K562 (cell line): ENCODE data around the gene FBXL13. TPM values are rescaled to one million over a fixed set of nuclear protein-coding genes. Genes with fewer than 3 reads are reported as not detected.
A peak's percentile ranks its signal among the peaks of the same experiment; 100 is the strongest.

Experiments used
- ATF1 ChIP-seq, 2 experiments: fragments of 450-650 bp in 1 of 2; IDR thresholded peaks; 2 replicates each; pipeline ENCODE4 v1.6.1; 2016; ENCODE audit warnings: missing compliant biosample characterization in 1 of 2, missing genetic modification characterization in 1 of 2
- BMI1 ChIP-seq: fragments of 150-350 bp; IDR thresholded peaks from 2 replicates; pipeline ENCODE4 v1.6.1; 2014; ENCODE audit warnings: low read length
- EP300 ChIP-seq: IDR thresholded peaks from 2 replicates; pipeline ENCODE4 v1.6.1; 2012; ENCODE audit warnings: low read length, improper control_type of control experiment
- KAT7 ChIP-seq: sonication (generic); formaldehyde crosslinking; IDR thresholded peaks from 2 replicates; pipeline ENCODE4 v1.8.0; 2022; ENCODE audit warnings: missing genetic modification reagents, mild to moderate bottlenecking, borderline replicate concordance
- MYBL2 ChIP-seq, 2 experiments: fragments of 450-650 bp in 1 of 2; sonication (generic) in 1 of 2; formaldehyde crosslinking in 1 of 2; IDR thresholded peaks; 2 replicates each; pipeline versions ENCODE4 v1.6.1 to v1.8.1; 2017 to 2022; ENCODE audit warnings: borderline replicate concordance in 1 of 2, inconsistent platforms in 1 of 2, low read depth in 1 of 2, mild to moderate bottlenecking in 1 of 2, missing genetic modification reagents in 1 of 2, moderate library complexity in 1 of 2
- NFRKB ChIP-seq: fragments of 450-650 bp; IDR thresholded peaks from 2 replicates; pipeline ENCODE4 v1.6.1; 2016; ENCODE audit warnings: low read depth
- NR2C2 ChIP-seq, 2 experiments: fragments of 200-800 bp in 1 of 2; sonication (Bioruptor generic) in 1 of 2; sonication (generic) in 1 of 2; formaldehyde crosslinking in 1 of 2; IDR thresholded peaks; 2 replicates each; pipeline versions ENCODE4 v1.6.1 to v1.8.0; 2016 to 2022; ENCODE audit warnings: mild to moderate bottlenecking in 1 of 2, missing compliant biosample characterization in 1 of 2, missing genetic modification characterization in 1 of 2, missing genetic modification reagents in 1 of 2
- NUFIP1 ChIP-seq: fragments of 450-650 bp; IDR thresholded peaks from 2 replicates; pipeline ENCODE4 v1.6.1; 2018; ENCODE audit not compliant: partially characterized antibody
- POLR2B ChIP-seq: fragments of 450-650 bp; IDR thresholded peaks from 2 replicates; pipeline ENCODE4 v1.6.1; 2018; ENCODE audit warnings: low read depth; ENCODE audit not compliant: partially characterized antibody
- SMAD1 ChIP-seq: fragments of 150-350 bp; IDR thresholded peaks from 2 replicates; pipeline ENCODE4 v1.6.1; 2014; ENCODE audit warnings: low read length, low read depth; ENCODE audit not compliant: partially characterized antibody
- XRCC3 ChIP-seq: fragments of 450-650 bp; IDR thresholded peaks from 2 replicates; pipeline ENCODE4 v1.6.1; 2017; ENCODE audit warnings: mild to moderate bottlenecking, moderate library complexity
- ZNF408 ChIP-seq: fragments of 250-450 bp; sonication (Bioruptor Pico); IDR thresholded peaks from 2 replicates; pipeline ENCODE4 v1.4.0; 2020; ENCODE audit warnings: low read depth, mild to moderate bottlenecking, moderate library complexity
- ZNF436 ChIP-seq: fragments of 250-450, 450-650 bp; sonication (Bioruptor Pico); formaldehyde crosslinking; IDR thresholded peaks from 2 replicates; pipeline ENCODE4 v1.7.0; 2020; ENCODE audit warnings: mild to moderate bottlenecking
- ZNF551 ChIP-seq: fragments of 250-450 bp; sonication (Bioruptor Pico); IDR thresholded peaks from 2 replicates; pipeline ENCODE4 v1.5.0; 2021; ENCODE audit warnings: mild to moderate bottlenecking, moderate library complexity
- polyA plus RNA-seq, 8 experiments: library from polyadenylated mRNA; depleted of rRNA in 4 of 8; stranded (reverse) in 5 of 8; unstranded in 3 of 8; fragments of >200 nt; fragmentation: Nextera tagmentation in 2 of 8; fragmentation: Illumina TruSeq in 1 of 8; extraction: Ambion mirVana in 2 of 8; extraction: Trizol in 1 of 8; gene quantifications; 2 replicates each; pipeline versions ENCODE4 v1.2.1 to v1.2.3, GENCODE V29; 2011 to 2014; ENCODE audit warnings: inconsistent platforms in 1 of 8, missing spikeins in 1 of 8
- total RNA-seq, 7 experiments: library from RNA; depleted of rRNA in 6 of 7; stranded (reverse); fragments of >200 nt in 6 of 7; fragmentation: Illumina TruSeq in 2 of 7; extraction: Trizol in 2 of 7; gene quantifications; 2 replicates each; pipeline versions ENCODE4 v1.2.1 to v1.2.3, GENCODE V29; 2011 to 2021; ENCODE audit warnings: low replicate concordance in 1 of 7
- TF ChIP-seq, protein P1 (sequence below): fragments of 200-800 bp; sonication (Bioruptor generic); IDR thresholded peaks from 2 replicates; pipeline ENCODE4 v1.6.1; 2016; ENCODE audit warnings: missing genetic modification characterization, missing compliant biosample characterization
- TF ChIP-seq, protein P2 (sequence below), 2 experiments: fragments of 450-650 bp; conservative IDR thresholded peaks; 2 replicates each; pipeline ENCODE4 v1.6.1; 2017; ENCODE audit warnings: mild to moderate bottlenecking in 2 of 2, moderate library complexity in 2 of 2
- TF ChIP-seq, protein P3 (sequence below): fragments of 450-650 bp; formaldehyde crosslinking; IDR thresholded peaks from 2 replicates; pipeline ENCODE4 v1.4.0; 2020; ENCODE audit warnings: mild to moderate bottlenecking, moderate library complexity

Gene FBXL13
- total and polyA plus RNA-seq, 9 of the 15 experiments (the other 6 are each of a cell fraction or from before 2014, with no cell fraction given): 16.3 to 55.0 (median 25.4) TPM

DNA sequence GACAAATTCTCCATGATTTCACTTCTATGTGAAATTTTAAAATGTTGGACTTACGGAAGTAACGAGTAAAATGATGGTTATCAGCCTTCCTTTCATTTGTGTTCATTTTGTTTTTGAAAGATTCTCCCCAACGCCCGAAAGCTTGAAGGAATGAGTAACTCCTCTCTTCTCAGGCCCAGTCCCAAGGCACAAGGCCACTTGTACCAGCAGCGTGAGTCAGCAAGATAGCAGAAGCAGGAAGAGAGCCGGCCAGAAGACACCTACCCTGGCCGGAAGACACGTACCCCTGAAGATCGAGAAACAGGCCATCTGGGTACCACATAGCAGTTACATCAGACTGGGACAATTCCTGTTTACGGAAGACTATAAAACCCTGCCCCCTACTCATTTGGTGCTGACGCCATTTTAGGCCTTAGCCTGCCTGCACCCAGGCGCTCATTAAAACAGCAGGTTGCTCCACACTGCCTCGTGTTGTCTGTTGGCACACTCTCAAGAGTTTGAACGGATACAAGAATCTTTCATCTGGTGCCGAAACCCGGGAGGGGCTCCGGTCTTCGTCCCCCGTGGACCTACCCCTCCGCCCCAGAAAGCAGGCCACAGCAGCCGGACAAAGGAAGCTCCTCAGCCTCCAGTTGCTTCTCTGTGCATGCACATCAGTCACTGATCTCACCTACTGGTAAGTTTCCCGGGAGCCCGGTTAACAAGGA lies 101.3 kb downstream of the FBXL13 start (continued):
- peak; percentile 92 for TF ChIP-seq MYBL2 (IDR thresholded peaks at IDR 0.05; ENCODE audit: low read depth)
- no peak for TF ChIP-seq MYBL2 (CRISPR knock-in tag; IDR thresholded peaks at IDR 0.05; ENCODE audit: borderline replicate concordance)
- TF ChIP-seq KAT7 (CRISPR knock-in tag): peak; percentile 49; the same call in 1 of the 2 replicates
- no peak for TF ChIP-seq BMI1
- TF ChIP-seq NFRKB: peak; percentile 97
- TF ChIP-seq, protein P1, sequence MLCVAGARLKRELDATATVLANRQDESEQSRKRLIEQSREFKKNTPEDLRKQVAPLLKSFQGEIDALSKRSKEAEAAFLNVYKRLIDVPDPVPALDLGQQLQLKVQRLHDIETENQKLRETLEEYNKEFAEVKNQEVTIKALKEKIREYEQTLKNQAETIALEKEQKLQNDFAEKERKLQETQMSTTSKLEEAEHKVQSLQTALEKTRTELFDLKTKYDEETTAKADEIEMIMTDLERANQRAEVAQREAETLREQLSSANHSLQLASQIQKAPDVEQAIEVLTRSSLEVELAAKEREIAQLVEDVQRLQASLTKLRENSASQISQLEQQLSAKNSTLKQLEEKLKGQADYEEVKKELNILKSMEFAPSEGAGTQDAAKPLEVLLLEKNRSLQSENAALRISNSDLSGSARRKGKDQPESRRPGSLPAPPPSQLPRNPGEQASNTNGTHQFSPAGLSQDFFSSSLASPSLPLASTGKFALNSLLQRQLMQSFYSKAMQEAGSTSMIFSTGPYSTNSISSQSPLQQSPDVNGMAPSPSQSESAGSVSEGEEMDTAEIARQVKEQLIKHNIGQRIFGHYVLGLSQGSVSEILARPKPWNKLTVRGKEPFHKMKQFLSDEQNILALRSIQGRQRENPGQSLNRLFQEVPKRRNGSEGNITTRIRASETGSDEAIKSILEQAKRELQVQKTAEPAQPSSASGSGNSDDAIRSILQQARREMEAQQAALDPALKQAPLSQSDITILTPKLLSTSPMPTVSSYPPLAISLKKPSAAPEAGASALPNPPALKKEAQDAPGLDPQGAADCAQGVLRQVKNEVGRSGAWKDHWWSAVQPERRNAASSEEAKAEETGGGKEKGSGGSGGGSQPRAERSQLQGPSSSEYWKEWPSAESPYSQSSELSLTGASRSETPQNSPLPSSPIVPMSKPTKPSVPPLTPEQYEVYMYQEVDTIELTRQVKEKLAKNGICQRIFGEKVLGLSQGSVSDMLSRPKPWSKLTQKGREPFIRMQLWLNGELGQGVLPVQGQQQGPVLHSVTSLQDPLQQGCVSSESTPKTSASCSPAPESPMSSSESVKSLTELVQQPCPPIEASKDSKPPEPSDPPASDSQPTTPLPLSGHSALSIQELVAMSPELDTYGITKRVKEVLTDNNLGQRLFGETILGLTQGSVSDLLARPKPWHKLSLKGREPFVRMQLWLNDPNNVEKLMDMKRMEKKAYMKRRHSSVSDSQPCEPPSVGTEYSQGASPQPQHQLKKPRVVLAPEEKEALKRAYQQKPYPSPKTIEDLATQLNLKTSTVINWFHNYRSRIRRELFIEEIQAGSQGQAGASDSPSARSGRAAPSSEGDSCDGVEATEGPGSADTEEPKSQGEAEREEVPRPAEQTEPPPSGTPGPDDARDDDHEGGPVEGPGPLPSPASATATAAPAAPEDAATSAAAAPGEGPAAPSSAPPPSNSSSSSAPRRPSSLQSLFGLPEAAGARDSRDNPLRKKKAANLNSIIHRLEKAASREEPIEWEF: 0 out of 2 replicates have a peak, but pooled peaks have one; percentile 64
- TF ChIP-seq XRCC3: no peak
- TF ChIP-seq SMAD1: peak; percentile 89
- peak; percentile 30 for TF ChIP-seq NUFIP1
- TF ChIP-seq ZNF436 (CRISPR knock-in tag): peak; percentile 45; the same call in 1 of the 2 replicates
- no peak for TF ChIP-seq ATF1 (CRISPR knock-in tag; IDR thresholded peaks at IDR 0.05)
- TF ChIP-seq ATF1 (tag; IDR thresholded peaks at IDR 0.05): peak; percentile 88
- TF ChIP-seq, protein P2, sequence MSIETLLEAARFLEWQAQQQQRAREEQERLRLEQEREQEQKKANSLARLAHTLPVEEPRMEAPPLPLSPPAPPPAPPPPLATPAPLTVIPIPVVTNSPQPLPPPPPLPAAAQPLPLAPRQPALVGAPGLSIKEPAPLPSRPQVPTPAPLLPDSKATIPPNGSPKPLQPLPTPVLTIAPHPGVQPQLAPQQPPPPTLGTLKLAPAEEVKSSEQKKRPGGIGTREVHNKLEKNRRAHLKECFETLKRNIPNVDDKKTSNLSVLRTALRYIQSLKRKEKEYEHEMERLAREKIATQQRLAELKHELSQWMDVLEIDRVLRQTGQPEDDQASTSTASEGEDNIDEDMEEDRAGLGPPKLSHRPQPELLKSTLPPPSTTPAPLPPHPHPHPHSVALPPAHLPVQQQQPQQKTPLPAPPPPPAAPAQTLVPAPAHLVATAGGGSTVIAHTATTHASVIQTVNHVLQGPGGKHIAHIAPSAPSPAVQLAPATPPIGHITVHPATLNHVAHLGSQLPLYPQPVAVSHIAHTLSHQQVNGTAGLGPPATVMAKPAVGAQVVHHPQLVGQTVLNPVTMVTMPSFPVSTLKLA (conservative IDR thresholded peaks at IDR 0.05): peak; percentile 68 to 83
- TF ChIP-seq ZNF408: no peak
- no peak for TF ChIP-seq ZNF551 (CRISPR knock-in tag)
- peak; percentile 59; the same call in 1 of the 2 replicates for TF ChIP-seq NR2C2 (CRISPR knock-in tag; IDR thresholded peaks at IDR 0.05)
- peak; percentile 52; the same call in 1 of the 2 replicates for TF ChIP-seq NR2C2 (tag; IDR thresholded peaks at IDR 0.05)
- TF ChIP-seq, protein P3, sequence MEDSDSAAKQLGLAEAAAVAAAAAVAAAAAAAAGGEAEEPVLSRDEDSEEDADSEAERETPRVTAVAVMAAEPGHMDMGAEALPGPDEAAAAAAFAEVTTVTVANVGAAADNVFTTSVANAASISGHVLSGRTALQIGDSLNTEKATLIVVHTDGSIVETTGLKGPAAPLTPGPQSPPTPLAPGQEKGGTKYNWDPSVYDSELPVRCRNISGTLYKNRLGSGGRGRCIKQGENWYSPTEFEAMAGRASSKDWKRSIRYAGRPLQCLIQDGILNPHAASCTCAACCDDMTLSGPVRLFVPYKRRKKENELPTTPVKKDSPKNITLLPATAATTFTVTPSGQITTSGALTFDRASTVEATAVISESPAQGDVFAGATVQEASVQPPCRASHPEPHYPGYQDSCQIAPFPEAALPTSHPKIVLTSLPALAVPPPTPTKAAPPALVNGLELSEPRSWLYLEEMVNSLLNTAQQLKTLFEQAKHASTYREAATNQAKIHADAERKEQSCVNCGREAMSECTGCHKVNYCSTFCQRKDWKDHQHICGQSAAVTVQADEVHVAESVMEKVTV: peak; percentile 35; the same call in 1 of the 2 replicates
- peak; percentile 92 for TF ChIP-seq POLR2B
- peak; percentile 82 for TF ChIP-seq EP300
